DMS79 treated with DMSO at 0.1 percent for 48 hours (cell line): ENCODE results near the gene NETO2.
"Not testable (repeated sequence)": the region's sequence is repeated elsewhere in the genome, so short reads cannot be mapped to it uniquely, and the experiment has no call there.

Experiments used
- DNase-seq: peaks from one replicate; lab custom pipeline; 2025; lab: John Stamatoyannopoulos, UW

Gene NETO2

GRCh38 chr16:47136099-47136842, 7.5 kb downstream of the NETO2 start:
- no peak for DNase-seq

- no peak for DNase-seq
Measured at GRCh38 chr16:47134550-47134949, 9.2 kb downstream of the NETO2 start.

GRCh38 chr16:47132308-47132707, 11.4 kb downstream of the NETO2 start:
- no peak for DNase-seq

GRCh38 chr16:47129755-47130435, 13.8 kb downstream of the NETO2 start:
- DNase-seq: no peak

- DNase-seq: no peak
Measured at GRCh38 chr16:47127541-47127940, 16.2 kb downstream of the NETO2 start.

GRCh38 chr16:47125757-47126156, 18.0 kb downstream of the NETO2 start:
- DNase-seq: no peak

GRCh38 chr16:47113130-47113529, 30.6 kb downstream of the NETO2 start:
- DNase-seq: no peak

- no peak for DNase-seq
Measured at GRCh38 chr16:47110939-47111338, 32.8 kb downstream of the NETO2 start.

- DNase-seq: no peak
Measured at GRCh38 chr16:47109361-47109760, 34.4 kb downstream of the NETO2 start.

- DNase-seq: not testable (repeated sequence)
Measured at GRCh38 chr16:47102921-47103320, 40.8 kb downstream of the NETO2 start.

GRCh38 chr16:47097154-47097553, 46.6 kb downstream of the NETO2 start:
- DNase-seq: not testable (repeated sequence)

- no peak for DNase-seq
Measured at GRCh38 chr16:47096297-47096696, 47.4 kb downstream of the NETO2 start.

- DNase-seq: no peak
Measured at GRCh38 chr16:47084198-47084597, 59.5 kb downstream of the NETO2 start.

GRCh38 chr16:47082099-47082865, 61.5 kb downstream of the NETO2 start:
- no peak for DNase-seq

GRCh38 chr16:47081115-47081514, 62.6 kb downstream of the NETO2 start:
- DNase-seq: no peak

- no peak for DNase-seq
Measured at GRCh38 chr16:47079860-47080259, 63.9 kb downstream of the NETO2 start.

- DNase-seq: no peak
Measured at GRCh38 chr16:47073223-47074155, 70.3 kb downstream of the NETO2 start.

- no peak for DNase-seq
Measured at GRCh38 chr16:47072158-47072557, 71.6 kb downstream of the NETO2 start.

GRCh38 chr16:47069841-47070584, 73.7 kb downstream of the NETO2 start:
- DNase-seq: no peak

GRCh38 chr16:47069313-47069712, 74.4 kb downstream of the NETO2 start:
- DNase-seq: no peak

GRCh38 chr16:47067203-47067602, 76.5 kb downstream of the NETO2 start:
- no peak for DNase-seq
